ENCODE results near the gene MS4A6A. TPM values are rescaled to one million over a fixed set of nuclear protein-coding genes. Genes with fewer than 3 reads are reported as not detected.

Gene MS4A6A, protein sequence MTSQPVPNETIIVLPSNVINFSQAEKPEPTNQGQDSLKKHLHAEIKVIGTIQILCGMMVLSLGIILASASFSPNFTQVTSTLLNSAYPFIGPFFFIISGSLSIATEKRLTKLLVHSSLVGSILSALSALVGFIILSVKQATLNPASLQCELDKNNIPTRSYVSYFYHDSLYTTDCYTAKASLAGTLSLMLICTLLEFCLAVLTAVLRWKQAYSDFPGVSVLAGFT
- not detected for total RNA-seq
- polyA plus RNA-seq (2013, experiment 1 of 2), result 0.50 TPM
- polyA plus RNA-seq (2013, experiment 2 of 2), result not detected
- long read RNA-seq, experiment 1, result 0 reads
- long read RNA-seq, experiment 2, result 0 reads
- long read RNA-seq, experiment 3, result 0 reads
- long read RNA-seq, experiment 4, result 0 reads

DNA sequence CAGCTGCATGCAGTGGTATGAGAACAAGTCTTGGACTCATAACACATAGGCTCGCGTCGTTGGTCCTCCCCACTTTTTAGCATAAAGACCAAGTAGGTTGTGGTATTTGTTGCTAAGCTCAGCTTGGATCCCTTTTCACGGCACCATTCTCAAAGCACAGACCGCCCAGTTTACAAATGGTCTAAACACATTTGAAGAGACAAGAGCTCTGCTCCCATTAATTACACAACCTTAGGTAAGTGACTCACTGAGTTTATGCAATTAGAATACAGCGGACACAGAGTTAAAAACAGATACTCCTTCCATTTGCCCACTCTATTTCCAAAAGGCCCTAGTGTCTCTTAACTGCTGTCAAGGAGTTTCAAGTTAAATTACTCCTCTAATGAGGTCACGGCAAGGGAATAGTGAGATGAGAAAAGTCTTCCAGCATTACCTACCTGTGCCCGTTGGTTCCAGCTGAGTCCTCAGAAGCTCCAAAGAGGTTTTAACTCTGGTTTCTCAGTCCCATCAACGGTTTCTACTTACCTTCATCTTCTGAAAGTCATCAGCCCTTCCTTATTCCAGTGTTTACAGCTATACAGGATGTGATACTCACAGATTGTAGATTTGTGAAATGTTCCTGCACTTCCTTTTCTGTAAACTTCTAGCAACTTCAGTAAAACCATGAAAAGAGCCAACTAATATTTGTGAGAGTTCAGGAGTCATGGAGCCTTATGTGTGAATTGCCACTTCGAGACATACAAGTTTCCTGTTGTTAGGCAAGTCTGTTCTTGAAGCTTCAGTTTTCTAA lies at the start of gene MS4A6A:
MS4A6A (minus strand) TSS at position 543 of the 790 bp plus-strand sequence. CDS start 1,356 bp downstream, outside the sequence.
- Mint-ChIP-seq H3K27me3 (ENCODE audit: insufficient read depth) (no peaks in the 10 kb centered on the region), H3K4me3 (no peak within 1 kb of the TSS), H3K9me3 (peaks cover 16% of the 10 kb centered on the region), H3K4me1 (no peaks in the 10 kb centered on the region), H3K36me3 (ENCODE audit: low read depth) (peaks cover 1% of the 10 kb centered on the region), H3K27ac (no peak within 1 kb of the TSS)
- H3K4me3 ChIP-seq (ENCODE audit: low read length), result no peak within 1 kb of the TSS
- H3K9ac ChIP-seq (ENCODE audit: extremely low read depth, low read length, poor library complexity, severe bottlenecking), result no peak within 1 kb of the TSS
- H3K4me1 ChIP-seq (ENCODE audit: control insufficient read depth, insufficient read depth, low read length), result no peaks in the 10 kb centered on the region
- TF ChIP-seq, protein P1, sequence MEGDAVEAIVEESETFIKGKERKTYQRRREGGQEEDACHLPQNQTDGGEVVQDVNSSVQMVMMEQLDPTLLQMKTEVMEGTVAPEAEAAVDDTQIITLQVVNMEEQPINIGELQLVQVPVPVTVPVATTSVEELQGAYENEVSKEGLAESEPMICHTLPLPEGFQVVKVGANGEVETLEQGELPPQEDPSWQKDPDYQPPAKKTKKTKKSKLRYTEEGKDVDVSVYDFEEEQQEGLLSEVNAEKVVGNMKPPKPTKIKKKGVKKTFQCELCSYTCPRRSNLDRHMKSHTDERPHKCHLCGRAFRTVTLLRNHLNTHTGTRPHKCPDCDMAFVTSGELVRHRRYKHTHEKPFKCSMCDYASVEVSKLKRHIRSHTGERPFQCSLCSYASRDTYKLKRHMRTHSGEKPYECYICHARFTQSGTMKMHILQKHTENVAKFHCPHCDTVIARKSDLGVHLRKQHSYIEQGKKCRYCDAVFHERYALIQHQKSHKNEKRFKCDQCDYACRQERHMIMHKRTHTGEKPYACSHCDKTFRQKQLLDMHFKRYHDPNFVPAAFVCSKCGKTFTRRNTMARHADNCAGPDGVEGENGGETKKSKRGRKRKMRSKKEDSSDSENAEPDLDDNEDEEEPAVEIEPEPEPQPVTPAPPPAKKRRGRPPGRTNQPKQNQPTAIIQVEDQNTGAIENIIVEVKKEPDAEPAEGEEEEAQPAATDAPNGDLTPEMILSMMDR (conservative IDR thresholded peaks at IDR 0.05), result no peak
- H3K27ac ChIP-seq (ENCODE audit: low read depth, low read length), result no peak within 1 kb of the TSS
- H3K9me3 ChIP-seq (ENCODE audit: control insufficient read depth, low read length), result peaks cover 8% of the 10 kb centered on the region
- no peaks in the 10 kb centered on the region for H3K36me3 ChIP-seq (ENCODE audit: control insufficient read depth, insufficient read depth, low read length)
- no peaks in the 10 kb centered on the region for H3K27me3 ChIP-seq (ENCODE audit: control insufficient read depth, insufficient read depth, low read length, poor library complexity, severe bottlenecking)
- 81 to 100% methylated on average over 7 to 10 of the region's 10 CpGs for WGBS, 2 experiments (ENCODE audit: insufficient coverage in 1 of 2, insufficient read length in 1 of 2)
- no peak for DNase-seq

DNA sequence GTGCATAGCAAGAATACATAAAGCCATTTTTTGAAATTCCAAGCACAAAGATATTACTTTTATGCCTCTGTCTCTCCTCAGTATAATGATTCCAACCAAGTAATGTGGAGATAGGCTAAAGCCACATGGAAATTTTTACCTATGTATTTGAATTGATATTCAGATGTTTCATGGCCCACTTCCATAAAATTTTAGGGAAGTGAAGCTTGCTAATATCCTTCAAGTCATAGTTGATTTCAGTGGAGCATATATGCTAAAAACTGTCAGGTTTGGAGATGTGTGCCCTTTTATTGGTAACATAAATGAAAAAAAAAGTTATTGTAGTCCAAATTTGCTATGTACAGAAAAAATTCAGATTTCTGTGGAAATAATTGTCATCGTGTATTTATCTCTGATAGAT lies 47.8 kb upstream of the MS4A6A start:
- no peak for DNase-seq
- Mint-ChIP-seq H3K9me3 (no peaks in the 10 kb centered on the region), H3K4me3 (no peak overlapping the region), H3K4me1 (no peaks in the 10 kb centered on the region), H3K27me3 (ENCODE audit: insufficient read depth) (no peaks in the 10 kb centered on the region), H3K36me3 (ENCODE audit: low read depth) (no peaks in the 10 kb centered on the region), H3K27ac (no peak overlapping the region)
- no CpG with 5 or more reads among the region's 1 CpG for WGBS, 2 experiments (ENCODE audit: insufficient coverage in 1 of 2, insufficient read length in 1 of 2)
- Histone ChIP-seq H3K4me1 (ENCODE audit: control insufficient read depth, insufficient read depth, low read length) (no peaks in the 10 kb centered on the region), H3K9ac (ENCODE audit: extremely low read depth, low read length, poor library complexity, severe bottlenecking) (no peak overlapping the region), H3K36me3 (ENCODE audit: control insufficient read depth, insufficient read depth, low read length) (no peaks in the 10 kb centered on the region), H3K27ac (ENCODE audit: low read depth, low read length) (no peak overlapping the region), H3K4me3 (ENCODE audit: low read length) (no peak overlapping the region), H3K9me3 (ENCODE audit: control insufficient read depth, low read length) (no peaks in the 10 kb centered on the region), H3K27me3 (ENCODE audit: control insufficient read depth, insufficient read depth, low read length, poor library complexity, severe bottlenecking) (no peaks in the 10 kb centered on the region)
- TF ChIP-seq, protein P1 (conservative IDR thresholded peaks at IDR 0.05), result no peak

DNA sequence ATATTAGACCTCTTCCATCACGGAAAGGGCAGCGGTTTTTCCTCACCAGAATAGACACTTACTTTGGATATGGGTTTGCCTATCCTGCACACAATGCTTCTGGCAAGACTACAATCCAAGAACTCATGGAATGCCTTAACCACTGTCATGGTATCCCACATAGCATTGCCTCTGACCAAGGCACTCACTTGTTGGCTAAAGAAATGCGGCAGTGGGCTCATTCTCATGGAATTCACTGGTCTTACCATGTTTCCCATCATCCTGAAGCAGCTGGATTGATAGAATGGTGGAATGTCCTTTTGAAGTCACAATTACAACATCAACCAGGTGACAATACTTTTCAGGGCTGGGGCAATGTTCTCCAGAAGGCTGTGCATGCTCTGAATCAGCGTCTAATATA lies 39.3 kb upstream of the MS4A6A start:
- H3K27me3 Mint-ChIP-seq (ENCODE audit: insufficient read depth), result no peaks in the 10 kb centered on the region
- Histone ChIP-seq H3K36me3 (ENCODE audit: control insufficient read depth, insufficient read depth, low read length) (no peaks in the 10 kb centered on the region), H3K9me3 (ENCODE audit: control insufficient read depth, low read length) (no peaks in the 10 kb centered on the region), H3K9ac (ENCODE audit: extremely low read depth, low read length, poor library complexity, severe bottlenecking) (no peak overlapping the region), H3K27me3 (ENCODE audit: control insufficient read depth, insufficient read depth, low read length, poor library complexity, severe bottlenecking) (no peaks in the 10 kb centered on the region), H3K27ac (ENCODE audit: low read depth, low read length) (no peak overlapping the region), H3K4me1 (ENCODE audit: control insufficient read depth, insufficient read depth, low read length) (no peaks in the 10 kb centered on the region), H3K4me3 (ENCODE audit: low read length) (no peak overlapping the region)
- no peaks in the 10 kb centered on the region for H3K9me3 Mint-ChIP-seq
- no peaks in the 10 kb centered on the region for H3K4me1 Mint-ChIP-seq
- DNase-seq, result no peak
- no peaks in the 10 kb centered on the region for H3K36me3 Mint-ChIP-seq (ENCODE audit: low read depth)
- no peak overlapping the region for H3K4me3 Mint-ChIP-seq
- TF ChIP-seq, protein P1 (conservative IDR thresholded peaks at IDR 0.05), result no peak
- WGBS, 2 experiments (ENCODE audit: insufficient coverage in 1 of 2, insufficient read length in 1 of 2), result 93 to 100% methylated on average over 1 to 4 of the region's 4 CpGs
- H3K27ac Mint-ChIP-seq, result no peak overlapping the region
